Chondrocyte (in vitro differentiated cells): ENCODE measurements around the gene PBX1. TPM values are rescaled to one million over a fixed set of nuclear protein-coding genes. Genes with fewer than 3 reads are reported as not detected.

Source experiments
- DNase-seq: peaks from one replicate; pipeline ENCODE4 v3.0.0; 2021; ENCODE audit warnings: mixed read lengths, low spot score
- H3K27ac Mint-ChIP-seq: one replicate; pipeline ENCODE4 v1.8.0; 2021; ENCODE audit warnings: mild to moderate bottlenecking, moderate library complexity, mixed read lengths; ENCODE audit not compliant: unreplicated experiment
- H3K27me3 Mint-ChIP-seq: 2 replicates; pipeline ENCODE4 v1.8.0; 2021; ENCODE audit warnings: low read depth, mixed read lengths
- H3K36me3 Mint-ChIP-seq: 2 replicates; pipeline ENCODE4 v1.8.0; 2021; ENCODE audit warnings: low read depth, mixed read lengths
- H3K4me1 Mint-ChIP-seq: 2 replicates; pipeline ENCODE4 v1.8.0; 2021; ENCODE audit warnings: low read depth, mild to moderate bottlenecking, mixed read lengths
- H3K4me3 Mint-ChIP-seq: one replicate; pipeline ENCODE4 v1.8.0; 2021; ENCODE audit warnings: mild to moderate bottlenecking, moderate library complexity, mixed read lengths; ENCODE audit not compliant: unreplicated experiment
- H3K9me3 Mint-ChIP-seq: 2 replicates; pipeline ENCODE4 v1.8.0; 2021; ENCODE audit warnings: low read depth, mixed read lengths
- total RNA-seq: library from RNA; stranded (reverse); gene quantifications from 3 replicates; pipeline ENCODE4 v1.2.1, GENCODE V29; 2021
- TF ChIP-seq, protein P1 (sequence below): fragments of 200-600 bp; sonication (generic); IDR thresholded peaks from 2 replicates; pipeline ENCODE4 v1.5.0; 2021; ENCODE audit warnings: antibody characterized with exemption, mild to moderate bottlenecking, moderate library complexity

PBX1 gene
- total RNA-seq, 1 donor from 2014 or later: 23.0 TPM

- Mint-ChIP-seq H3K4me3 (no peak overlapping the region), H3K27ac (no peak overlapping the region), H3K9me3 (no peaks in the 10 kb centered on the region), H3K4me1 (peaks cover 28% of the 10 kb centered on the region), H3K36me3 (no peaks in the 10 kb centered on the region), H3K27me3 (no peaks in the 10 kb centered on the region)
- DNase-seq: no peak
- TF ChIP-seq, protein P1, sequence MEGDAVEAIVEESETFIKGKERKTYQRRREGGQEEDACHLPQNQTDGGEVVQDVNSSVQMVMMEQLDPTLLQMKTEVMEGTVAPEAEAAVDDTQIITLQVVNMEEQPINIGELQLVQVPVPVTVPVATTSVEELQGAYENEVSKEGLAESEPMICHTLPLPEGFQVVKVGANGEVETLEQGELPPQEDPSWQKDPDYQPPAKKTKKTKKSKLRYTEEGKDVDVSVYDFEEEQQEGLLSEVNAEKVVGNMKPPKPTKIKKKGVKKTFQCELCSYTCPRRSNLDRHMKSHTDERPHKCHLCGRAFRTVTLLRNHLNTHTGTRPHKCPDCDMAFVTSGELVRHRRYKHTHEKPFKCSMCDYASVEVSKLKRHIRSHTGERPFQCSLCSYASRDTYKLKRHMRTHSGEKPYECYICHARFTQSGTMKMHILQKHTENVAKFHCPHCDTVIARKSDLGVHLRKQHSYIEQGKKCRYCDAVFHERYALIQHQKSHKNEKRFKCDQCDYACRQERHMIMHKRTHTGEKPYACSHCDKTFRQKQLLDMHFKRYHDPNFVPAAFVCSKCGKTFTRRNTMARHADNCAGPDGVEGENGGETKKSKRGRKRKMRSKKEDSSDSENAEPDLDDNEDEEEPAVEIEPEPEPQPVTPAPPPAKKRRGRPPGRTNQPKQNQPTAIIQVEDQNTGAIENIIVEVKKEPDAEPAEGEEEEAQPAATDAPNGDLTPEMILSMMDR: no peak
These were observed 153.4 kb downstream of the PBX1 start for GRCh38 chr1:164712131-164713036.

DNA sequence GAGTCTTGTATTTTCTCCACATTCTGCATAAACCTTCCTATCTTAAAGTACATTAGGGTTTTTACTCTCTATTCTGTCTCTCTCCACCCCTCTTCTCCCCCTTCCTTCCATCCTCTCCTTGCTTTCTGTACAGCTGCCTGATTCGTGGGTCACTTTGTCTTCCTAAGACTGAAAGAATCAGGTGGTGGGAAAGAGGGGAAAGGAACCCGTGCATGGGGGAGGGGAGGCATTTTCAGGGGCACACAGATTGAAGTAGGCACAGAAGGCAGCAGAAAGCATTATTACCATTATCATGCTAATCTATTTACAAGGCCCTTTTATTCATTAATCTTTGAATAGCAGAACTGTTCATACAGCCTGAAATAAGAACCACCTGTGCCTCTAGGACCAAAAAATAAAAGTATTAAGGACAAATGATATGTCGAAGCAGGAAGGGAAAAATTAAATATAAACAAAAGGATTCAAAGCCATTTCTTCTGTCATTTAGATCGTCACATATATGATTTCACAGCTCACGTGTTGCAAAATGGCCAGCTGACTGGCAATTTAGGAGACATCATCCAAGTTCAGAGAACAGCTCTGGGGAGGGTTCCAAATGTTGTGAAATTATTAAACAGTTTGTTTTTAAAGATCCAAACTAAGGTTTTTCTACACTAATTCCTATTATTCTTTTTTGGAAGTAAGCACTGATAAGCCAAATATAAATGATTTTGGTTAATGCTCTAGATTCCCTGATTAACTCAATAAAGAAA lies 154.6 kb downstream of the PBX1 start:
- Mint-ChIP-seq H3K27me3 (no peaks in the 10 kb centered on the region), H3K27ac (no peak overlapping the region), H3K4me1 (peaks cover 23% of the 10 kb centered on the region), H3K4me3 (no peak overlapping the region), H3K36me3 (no peaks in the 10 kb centered on the region), H3K9me3 (no peaks in the 10 kb centered on the region)
- no peak for DNase-seq
- TF ChIP-seq, protein P1: no peak

GRCh38 chr1:164716992-164717703 lies 158.2 kb downstream of the PBX1 start:
- Mint-ChIP-seq H3K27ac (no peak overlapping the region), H3K9me3 (no peaks in the 10 kb centered on the region), H3K4me1 (peaks cover 22% of the 10 kb centered on the region), H3K4me3 (no peak overlapping the region), H3K27me3 (no peaks in the 10 kb centered on the region), H3K36me3 (no peaks in the 10 kb centered on the region)
- no peak for DNase-seq
- TF ChIP-seq, protein P1: no peak

DNA sequence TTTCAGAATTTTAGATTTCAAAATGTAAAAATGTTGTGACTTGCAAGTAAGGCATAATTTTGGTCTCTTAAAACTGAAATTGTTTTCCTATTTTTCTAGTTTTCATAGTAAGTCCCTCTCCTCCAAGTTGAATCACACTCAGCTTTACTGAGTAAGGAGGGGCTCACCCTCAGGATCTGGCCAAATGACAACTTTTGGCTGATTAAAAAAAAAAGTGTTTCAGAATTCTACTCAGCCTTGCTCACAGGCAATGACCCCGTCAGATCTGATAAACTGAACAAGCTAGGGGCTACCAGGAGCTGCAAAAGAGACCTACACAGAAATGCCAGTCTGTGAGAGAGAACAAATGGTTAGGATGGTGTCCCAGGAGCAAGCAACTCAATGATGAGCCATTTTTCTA lies 159.8 kb downstream of the PBX1 start:
- H3K27me3 Mint-ChIP-seq: no peaks in the 10 kb centered on the region
- TF ChIP-seq, protein P1: no peak
- no peaks in the 10 kb centered on the region for H3K36me3 Mint-ChIP-seq
- H3K27ac Mint-ChIP-seq: no peak overlapping the region
- H3K9me3 Mint-ChIP-seq: no peaks in the 10 kb centered on the region
- no peak for DNase-seq
- peaks cover 22% of the 10 kb centered on the region for H3K4me1 Mint-ChIP-seq
- H3K4me3 Mint-ChIP-seq: no peak overlapping the region
